ENCODE results near the gene C6orf89. TPM values are rescaled to one million over a fixed set of nuclear protein-coding genes. Genes with fewer than 3 reads are reported as not detected.
"Not testable (repeated sequence)": the region's sequence is repeated elsewhere in the genome, so short reads cannot be mapped to it uniquely, and the experiment has no call there.

The C6orf89 gene
- total RNA-seq, 1 donor from 2014 or later = 36.8 TPM

- intact Hi-C loops (cut with DNase I) = no loop called here
- Histone ChIP-seq H3K27ac (no peak overlapping the region), H3K4me1 (no peaks in the 10 kb centered on the region), H3K9me3 (no peaks in the 10 kb centered on the region), H3K36me3 (no peaks in the 10 kb centered on the region), H3K27me3 (no peaks in the 10 kb centered on the region), H3K4me3 (no peak overlapping the region)
- TF ChIP-seq POLR2A (IDR thresholded peaks at IDR 0.05) (no peak), POLR2AphosphoS5 (IDR thresholded peaks at IDR 0.05; ENCODE audit: insufficient read depth in 1 of 2, low read depth in 1 of 2) (no peak), CTCF (IDR thresholded peaks at IDR 0.05) (no peak)
- DNase-seq (ENCODE audit: extremely low spot score in 2 of 2) = no peak
Observed at GRCh38 chr6:36947570-36948351, 62.0 kb downstream of the C6orf89 start.

- H3K27ac ChIP-seq; H3K4me3 ChIP-seq; H3K36me3 ChIP-seq; H3K9me3 ChIP-seq; intact Hi-C loops (cut with DNase I); DNase-seq (ENCODE audit: extremely low spot score in 2 of 2); H3K4me1 ChIP-seq; H3K27me3 ChIP-seq: not testable (repeated sequence)
Observed at GRCh38 chr6:36949076-36949475, 63.3 kb downstream of the C6orf89 start.

- H3K4me1 ChIP-seq = no peaks in the 10 kb centered on the region
- H3K9me3 ChIP-seq = no peaks in the 10 kb centered on the region
- H3K36me3 ChIP-seq = no peaks in the 10 kb centered on the region
- TF ChIP-seq POLR2A (IDR thresholded peaks at IDR 0.05) = no peak
- TF ChIP-seq POLR2AphosphoS5 (IDR thresholded peaks at IDR 0.05; ENCODE audit: insufficient read depth in 1 of 2, low read depth in 1 of 2) = no peak
- TF ChIP-seq CTCF (IDR thresholded peaks at IDR 0.05) = no peak
- DNase-seq (ENCODE audit: extremely low spot score in 2 of 2) = no peak
- intact Hi-C loops (cut with DNase I) = no loop called here
- no peak overlapping the region for H3K27ac ChIP-seq
- H3K27me3 ChIP-seq = no peaks in the 10 kb centered on the region
- H3K4me3 ChIP-seq = no peak overlapping the region
Observed at GRCh38 chr6:36949636-36950035, 63.9 kb downstream of the C6orf89 start.

- Histone ChIP-seq H3K27me3 (no peaks in the 10 kb centered on the region), H3K4me3 (no peak overlapping the region), H3K4me1 (peaks cover 11% of the 10 kb centered on the region), H3K27ac (no peak overlapping the region), H3K9me3 (no peaks in the 10 kb centered on the region), H3K36me3 (no peaks in the 10 kb centered on the region)
- DNase-seq (ENCODE audit: extremely low spot score in 2 of 2) = no peak
- intact Hi-C loops (cut with DNase I) = no loop called here
- no peak for TF ChIP-seq POLR2AphosphoS5 (IDR thresholded peaks at IDR 0.05; ENCODE audit: insufficient read depth in 1 of 2, low read depth in 1 of 2)
- TF ChIP-seq CTCF (IDR thresholded peaks at IDR 0.05) = no peak
- no peak for TF ChIP-seq POLR2A (IDR thresholded peaks at IDR 0.05)
Observed at GRCh38 chr6:36953931-36954261, 68.1 kb downstream of the C6orf89 start.

GRCh38 chr6:36954262-36954931 lies 68.6 kb downstream of the C6orf89 start, which contains the start of gene PI16:
TSS of gene PI16 (plus strand) at chr6:36954738. CDS start at chr6:36954761, 23 bp downstream.
- H3K36me3 ChIP-seq = no peaks in the 10 kb centered on the region
- H3K9me3 ChIP-seq = no peaks in the 10 kb centered on the region
- intact Hi-C loops (cut with DNase I) = no loop called here
- H3K27ac ChIP-seq = peak within 1 kb of the TSS; percentile 57
- H3K4me3 ChIP-seq = peak within 1 kb of the TSS; percentile 8 to 33
- peak in 1 of 2 donors; percentile 47 for TF ChIP-seq POLR2AphosphoS5 (IDR thresholded peaks at IDR 0.05; ENCODE audit: insufficient read depth in 1 of 2, low read depth in 1 of 2)
- TF ChIP-seq POLR2A (IDR thresholded peaks at IDR 0.05) = no peak
- DNase-seq (ENCODE audit: extremely low spot score in 2 of 2) = no peak
- peaks cover 11% of the 10 kb centered on the region for H3K4me1 ChIP-seq
- no peaks in the 10 kb centered on the region for H3K27me3 ChIP-seq

GRCh38 chr6:36955136-36955535 lies 69.4 kb downstream of the C6orf89 start:
- no peak for DNase-seq (ENCODE audit: extremely low spot score in 2 of 2)
- Histone ChIP-seq H3K4me3 (peak overlapping the region; percentile 8 to 33), H3K36me3 (no peaks in the 10 kb centered on the region), H3K4me1 (peaks cover 15% of the 10 kb centered on the region), H3K27ac (peak overlapping the region; percentile 57), H3K9me3 (no peaks in the 10 kb centered on the region), H3K27me3 (no peaks in the 10 kb centered on the region)
- intact Hi-C loops (cut with DNase I) = no loop called here
- no peak for TF ChIP-seq POLR2AphosphoS5 (IDR thresholded peaks at IDR 0.05; ENCODE audit: insufficient read depth in 1 of 2, low read depth in 1 of 2)
- TF ChIP-seq CTCF (IDR thresholded peaks at IDR 0.05) = no peak
- no peak for TF ChIP-seq POLR2A (IDR thresholded peaks at IDR 0.05)

All from vagina (tissue), 2 donors.